Endothelial cell of umbilical vein (primary cell): ENCODE measurements around the gene PHLPP1. TPM values are rescaled to one million over a fixed set of nuclear protein-coding genes. Genes with fewer than 3 reads are reported as not detected.

Source experiments
- BruUV-seq: library from RNA; stranded (reverse); fragments of 400-500 nt; replicated peaks from 2 replicates; lab custom pipeline; 2021; lab: Mats Ljungman, UMichigan
- CTCF ChIA-PET: fragments of 300-600, 350-600 bp; sonication (Branson Sonifier 250); formaldehyde crosslinking; loops from one replicate; lab custom pipeline; 2021; ENCODE audit warnings: antibody characterized with exemption, inconsistent platforms; lab: Charles Lee
- POLR2A ChIA-PET: fragments of 300-600, 350-600 bp; sonication (Branson Sonifier 250); formaldehyde crosslinking; loops from one replicate; lab custom pipeline; 2021; ENCODE audit warnings: antibody characterized with exemption, inconsistent platforms; lab: Charles Lee
- DNase-seq: peaks from one replicate; pipeline ENCODE4 v3.0.0-alpha.2; 2011; ENCODE audit warnings: low read depth, low spot score
- FAIRE-seq: peaks from 2 replicates; lab custom pipeline; 2011; peaks lifted over from hg19 to GRCh38; lab: Jason Lieb, UNC
- H2AFZ ChIP-seq: 2 replicates; pipeline ENCODE4 v1.6.0; 2012; ENCODE audit warnings: low read depth, low read length, control low read depth, inconsistent platforms
- H3K27ac ChIP-seq: 2 replicates; pipeline ENCODE4 v1.5.1; 2011; ENCODE audit warnings: low read depth, mild to moderate bottlenecking, control low read depth, low read length, moderate library complexity; ENCODE audit not compliant: insufficient read depth
- H3K27me3 ChIP-seq, 2 experiments: 2 replicates each; pipeline versions ENCODE4 v1.6.0 to v1.6.1; 2011; ENCODE audit warnings: low read length in 2 of 2, mixed read lengths in 1 of 2; ENCODE audit not compliant: control insufficient read depth in 2 of 2, insufficient read depth in 2 of 2
- H3K36me3 ChIP-seq, 2 experiments: 2 replicates in 1 of 2; 3 replicates in 1 of 2; pipeline ENCODE4 v1.5.1; 2011; ENCODE audit warnings: low read length in 2 of 2, mild to moderate bottlenecking in 1 of 2, moderate library complexity in 1 of 2; ENCODE audit not compliant: control insufficient read depth in 2 of 2, insufficient read depth in 2 of 2; ENCODE audit errors: extremely low read depth in 1 of 2
- H3K4me1 ChIP-seq: 3 replicates; pipeline ENCODE4 v1.5.1; 2011; ENCODE audit warnings: mild to moderate bottlenecking, low read length; ENCODE audit not compliant: control insufficient read depth, insufficient read depth; ENCODE audit errors: extremely low read depth
- H3K4me2 ChIP-seq: 2 replicates; pipeline ENCODE4 v1.6.1; 2011; ENCODE audit warnings: low read length, control low read depth, mixed read lengths; ENCODE audit not compliant: insufficient read depth
- H3K4me3 ChIP-seq, 3 experiments: fragments of 200-600 bp in 1 of 3; sonication (generic), shearing (Covaris generic) in 1 of 3; replicated peaks in 1 of 3; 2 replicates each; pipeline ENCODE4 v1.5.1; 2011 to 2016; ENCODE audit warnings: control low read depth in 3 of 3, low read length in 3 of 3, mild to moderate bottlenecking in 2 of 3, inconsistent platforms in 1 of 3, low read depth in 1 of 3, moderate library complexity in 1 of 3; ENCODE audit not compliant: insufficient read depth in 1 of 3
- H3K79me2 ChIP-seq: 2 replicates; pipeline ENCODE4 v1.6.0; 2012; ENCODE audit warnings: low read length, inconsistent platforms; ENCODE audit not compliant: control insufficient read depth, insufficient read depth
- H3K9ac ChIP-seq: replicated peaks from 2 replicates; pipeline ENCODE3; 2011; ENCODE audit warnings: low read length, control low read depth; ENCODE audit not compliant: insufficient read depth; ENCODE audit errors: extremely low read depth
- H3K9me1 ChIP-seq: replicated peaks from 3 replicates; pipeline ENCODE4 v1.6.0; 2011; ENCODE audit warnings: mild to moderate bottlenecking, low read length; ENCODE audit not compliant: control insufficient read depth, insufficient read depth; ENCODE audit errors: extremely low read depth
- H3K9me3 ChIP-seq: replicated peaks from 2 replicates; pipeline ENCODE4 v1.5.1; 2012; ENCODE audit warnings: low read length, inconsistent platforms; ENCODE audit not compliant: control insufficient read depth, insufficient read depth
- H4K20me1 ChIP-seq: replicated peaks from 2 replicates; pipeline ENCODE3; 2011; ENCODE audit warnings: mild to moderate bottlenecking, low read length; ENCODE audit not compliant: control insufficient read depth, insufficient read depth; ENCODE audit errors: extremely low read depth
- EZH2 ChIP-seq: IDR thresholded peaks from 2 replicates; pipeline ENCODE4 v1.6.1; 2012; ENCODE audit warnings: borderline replicate concordance, low read depth, mild to moderate bottlenecking, moderate library complexity, low read length, inconsistent platforms; ENCODE audit not compliant: severe bottlenecking
- FOS ChIP-seq: IDR thresholded peaks from 2 replicates; pipeline ENCODE4 v1.6.1; 2011; ENCODE audit warnings: mild to moderate bottlenecking, low read length, moderate library complexity, borderline replicate concordance; ENCODE audit not compliant: insufficient read depth
- GATA2 ChIP-seq: IDR thresholded peaks from 2 replicates; pipeline ENCODE4 v1.7.0; 2011; ENCODE audit warnings: low read depth, mild to moderate bottlenecking, moderate library complexity, mixed read lengths, low read length; ENCODE audit not compliant: insufficient read length, insufficient read depth
- JUN ChIP-seq: IDR thresholded peaks from 2 replicates; pipeline ENCODE4 v1.6.1; 2011; ENCODE audit warnings: borderline replicate concordance, low read depth; ENCODE audit not compliant: insufficient read length, insufficient read depth
- MYC ChIP-seq: IDR thresholded peaks from one replicate; pipeline ENCODE4 v1.6.1; 2011; ENCODE audit warnings: mild to moderate bottlenecking, low read depth, low read length
- POLR2A ChIP-seq: IDR thresholded peaks from 2 replicates; pipeline ENCODE4 v1.6.1; 2012; ENCODE audit warnings: low read depth, mild to moderate bottlenecking, control low read depth, low read length
- POLR2AphosphoS5 ChIP-seq: IDR thresholded peaks from 2 replicates; pipeline ENCODE4 v1.6.1; 2012; ENCODE audit warnings: low read depth, mild to moderate bottlenecking, control low read depth, low read length, moderate library complexity; ENCODE audit not compliant: insufficient read depth
- dilution Hi-C: fragments of 300-500 bp; cut with MboI; formaldehyde crosslinking; loops from one replicate; pipeline ENCODE4 v1.15.0; 2019; ENCODE audit warnings: low sequenced_read_pairs; ENCODE audit not compliant: extremely low pct_ligation_motif_present
- intact Hi-C: fragments of 100-400 bp; cut with micrococcal nuclease; formaldehyde crosslinking; loops from one replicate; pipeline ENCODE4 v1.10.0; 2022
- polyA plus RNA-seq, 4 experiments: library from polyadenylated mRNA; depleted of rRNA in 3 of 4; stranded (reverse) in 3 of 4; unstranded in 1 of 4; fragments of >200 nt; gene quantifications; 2 replicates each; pipeline versions ENCODE4 v1.2.1 to v1.2.3, GENCODE V29; 2011 to 2012; ENCODE audit warnings: missing spikeins in 1 of 4
- total RNA-seq: library from RNA; stranded (reverse); gene quantifications from 2 replicates; pipeline ENCODE4 v1.2.3, GENCODE V29; 2021
- TF ChIP-seq, protein P1 (sequence below), 2 donors: IDR thresholded peaks; 1 replicate in 1 of 2; 2 replicates in 1 of 2; pipeline ENCODE4 v1.5.1; 2011; ENCODE audit warnings: low read length in 2 of 2, mild to moderate bottlenecking in 2 of 2, moderate library complexity in 2 of 2, control low read depth in 1 of 2, inconsistent platforms in 1 of 2, low read depth in 1 of 2; ENCODE audit not compliant: insufficient read depth in 1 of 2; ENCODE audit errors: extremely low read depth in 1 of 2
- TF ChIP-seq, protein P2 (sequence below): IDR thresholded peaks from 2 replicates; pipeline ENCODE4 v1.6.1; 2011; ENCODE audit not compliant: insufficient read depth, insufficient read length

PHLPP1 gene
- total and polyA plus RNA-seq, 2 donors (not counting 3 experiments of a cell fraction or from before 2014, with no cell fraction given) = 4.0 to 10.8 TPM

DNA sequence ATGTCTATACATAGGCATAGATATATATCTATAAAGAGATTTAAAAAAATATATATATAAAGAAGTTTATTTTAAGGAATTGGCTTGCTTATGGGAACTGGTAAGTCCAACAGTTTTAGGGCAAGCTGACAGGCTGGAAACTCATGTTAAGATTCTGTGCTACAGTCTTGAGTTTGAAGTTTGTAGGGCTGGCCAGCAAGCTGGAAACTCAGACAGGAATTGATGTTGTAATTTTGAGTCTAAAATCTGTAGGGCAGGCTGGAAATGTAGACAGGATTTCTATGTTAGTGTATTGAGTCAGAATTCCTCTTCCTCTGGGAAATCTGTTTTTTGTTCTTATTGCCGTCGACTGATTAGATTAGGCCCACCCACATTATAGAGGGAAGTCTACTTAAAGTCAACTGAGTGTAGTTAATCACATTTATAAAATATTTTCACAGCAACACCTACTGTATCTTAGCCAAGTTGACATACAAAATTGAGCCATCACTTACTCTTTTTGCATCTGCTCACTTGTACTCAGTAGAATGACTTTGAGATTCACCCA lies 60.8 kb downstream of the PHLPP1 start:
- Histone ChIP-seq H3K4me2 (no peak overlapping the region), H3K9me3 (no peaks in the 10 kb centered on the region), H3K4me1 (no peaks in the 10 kb centered on the region), H3K36me3 (no peaks in the 10 kb centered on the region), H3K9ac (no peak overlapping the region), H3K27me3 (no peaks in the 10 kb centered on the region), H3K4me3 (no peak overlapping the region), H2AFZ (no peak overlapping the region), H3K27ac (no peak overlapping the region), H4K20me1 (no peaks in the 10 kb centered on the region), H3K79me2 (no peaks in the 10 kb centered on the region), H3K9me1 (no peaks in the 10 kb centered on the region)
- intact Hi-C loops = no loop called here
- dilution Hi-C loops = no loop called here
- no peak for DNase-seq
- no TSS peak for BruUV-seq
- ChIA-PET CTCF (interaction anchor here (1.5 kb wide), 1 partner anchor 61 kb away, joined by 3 read pairs; no protein-coding TSS in a partner anchor), POLR2A (no interaction called here)
- TF ChIP-seq POLR2AphosphoS5 (no peak), MYC (no peak), GATA2 (no peak), JUN (no peak), EZH2 (no peak), POLR2A (no peak), FOS (no peak)
- TF ChIP-seq, protein P1, sequence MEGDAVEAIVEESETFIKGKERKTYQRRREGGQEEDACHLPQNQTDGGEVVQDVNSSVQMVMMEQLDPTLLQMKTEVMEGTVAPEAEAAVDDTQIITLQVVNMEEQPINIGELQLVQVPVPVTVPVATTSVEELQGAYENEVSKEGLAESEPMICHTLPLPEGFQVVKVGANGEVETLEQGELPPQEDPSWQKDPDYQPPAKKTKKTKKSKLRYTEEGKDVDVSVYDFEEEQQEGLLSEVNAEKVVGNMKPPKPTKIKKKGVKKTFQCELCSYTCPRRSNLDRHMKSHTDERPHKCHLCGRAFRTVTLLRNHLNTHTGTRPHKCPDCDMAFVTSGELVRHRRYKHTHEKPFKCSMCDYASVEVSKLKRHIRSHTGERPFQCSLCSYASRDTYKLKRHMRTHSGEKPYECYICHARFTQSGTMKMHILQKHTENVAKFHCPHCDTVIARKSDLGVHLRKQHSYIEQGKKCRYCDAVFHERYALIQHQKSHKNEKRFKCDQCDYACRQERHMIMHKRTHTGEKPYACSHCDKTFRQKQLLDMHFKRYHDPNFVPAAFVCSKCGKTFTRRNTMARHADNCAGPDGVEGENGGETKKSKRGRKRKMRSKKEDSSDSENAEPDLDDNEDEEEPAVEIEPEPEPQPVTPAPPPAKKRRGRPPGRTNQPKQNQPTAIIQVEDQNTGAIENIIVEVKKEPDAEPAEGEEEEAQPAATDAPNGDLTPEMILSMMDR (IDR thresholded peaks at IDR 0.05; ENCODE audit: extremely low read depth in 1 of 2, insufficient read depth in 1 of 2, low read depth in 1 of 2, low read length in 2 of 2) = no peak
- TF ChIP-seq, protein P2, sequence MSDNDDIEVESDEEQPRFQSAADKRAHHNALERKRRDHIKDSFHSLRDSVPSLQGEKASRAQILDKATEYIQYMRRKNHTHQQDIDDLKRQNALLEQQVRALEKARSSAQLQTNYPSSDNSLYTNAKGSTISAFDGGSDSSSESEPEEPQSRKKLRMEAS = no peak
- no peak for FAIRE-seq
